SK-N-SH treated with all-trans-retinoic acid at 6 μM for 48 hours (cell line): Measurements from ENCODE around the gene LMNA.

Experiments
- ATAC-seq: fragments of 200-7000 bp; cut with Tn5 transposase; 3 replicates; pipeline ENCODE4 v1.9.1; 2020; ENCODE audit warnings: mild to moderate bottlenecking, moderate library complexity
- ARNTL ChIP-seq: fragments of 450-650 bp; formaldehyde crosslinking; IDR thresholded peaks from 2 replicates; pipeline ENCODE4 v1.5.0; 2020; ENCODE audit warnings: low read depth, mild to moderate bottlenecking, moderate library complexity, borderline replicate concordance
- BACH2 ChIP-seq: fragments of 250-450 bp; sonication (Bioruptor Pico); IDR thresholded peaks from 2 replicates; pipeline ENCODE4 v1.9.0; 2021; ENCODE audit warnings: mild to moderate bottlenecking, borderline replicate concordance
- CSDC2 ChIP-seq: fragments of 250-450 bp; sonication (Bioruptor Pico); IDR thresholded peaks from 2 replicates; pipeline ENCODE4 v1.5.0; 2020; ENCODE audit warnings: mild to moderate bottlenecking, moderate library complexity
- CSRNP3 ChIP-seq: fragments of 250-450 bp; sonication (Bioruptor Pico); IDR thresholded peaks from 2 replicates; pipeline ENCODE4 v1.5.1; 2021; ENCODE audit warnings: mild to moderate bottlenecking, moderate library complexity
- ESRRG ChIP-seq: fragments of 250-450 bp; sonication (Bioruptor Pico); IDR thresholded peaks from 2 replicates; pipeline ENCODE4 v1.6.1; 2021; ENCODE audit warnings: mild to moderate bottlenecking
- GLIS3 ChIP-seq: fragments of 250-450 bp; sonication (Bioruptor Pico); IDR thresholded peaks from 2 replicates; pipeline ENCODE4 v1.5.0; 2020; ENCODE audit warnings: mild to moderate bottlenecking, moderate library complexity
- ISL1 ChIP-seq: fragments of 250-450 bp; sonication (Bioruptor Pico); IDR thresholded peaks from 2 replicates; pipeline ENCODE4 v2.1.2; 2022; ENCODE audit warnings: mild to moderate bottlenecking, moderate library complexity
- POU6F1 ChIP-seq: fragments of 250-450 bp; sonication (Bioruptor Pico); IDR thresholded peaks from 2 replicates; pipeline ENCODE4 v1.8.0; 2021; ENCODE audit warnings: low read depth, mild to moderate bottlenecking, moderate library complexity, borderline replicate concordance
- PPARA ChIP-seq: fragments of 250-450 bp; sonication (Bioruptor Pico); IDR thresholded peaks from 2 replicates; pipeline ENCODE4 v1.5.0; 2020; ENCODE audit warnings: mild to moderate bottlenecking, borderline replicate concordance
- RARB ChIP-seq: fragments of 250-450 bp; sonication (Bioruptor Pico); IDR thresholded peaks from 2 replicates; pipeline ENCODE4 v1.8.0; 2021; ENCODE audit warnings: mild to moderate bottlenecking, moderate library complexity
- SNAI2 ChIP-seq: fragments of 250-450 bp; sonication (Bioruptor Pico); IDR thresholded peaks from 2 replicates; pipeline ENCODE4 v1.5.0; 2020; ENCODE audit warnings: mild to moderate bottlenecking, moderate library complexity
- TCF4 ChIP-seq: fragments of 250-450 bp; sonication (Bioruptor Pico); IDR thresholded peaks from 2 replicates; pipeline ENCODE4 v1.8.0; 2021; ENCODE audit warnings: mild to moderate bottlenecking, moderate library complexity, borderline replicate concordance
- TOX ChIP-seq: fragments of 250-450 bp; sonication (Bioruptor Pico); IDR thresholded peaks from 2 replicates; pipeline ENCODE4 v1.8.0; 2021; ENCODE audit warnings: mild to moderate bottlenecking, moderate library complexity, borderline replicate concordance
- ZFP3 ChIP-seq: fragments of 250-450 bp; sonication (Bioruptor Pico); IDR thresholded peaks from 2 replicates; pipeline ENCODE4 v1.5.0; 2020; ENCODE audit warnings: mild to moderate bottlenecking, moderate library complexity
- ZNF565 ChIP-seq: fragments of 450-650 bp; formaldehyde crosslinking; conservative IDR thresholded peaks from 2 replicates; pipeline ENCODE4 v1.5.0; 2020; ENCODE audit warnings: low read depth, mild to moderate bottlenecking, moderate library complexity
- ZNF8 ChIP-seq: fragments of 450-650 bp; formaldehyde crosslinking; IDR thresholded peaks from 2 replicates; pipeline ENCODE4 v1.5.0; 2020; ENCODE audit warnings: mild to moderate bottlenecking, moderate library complexity
- TF ChIP-seq, protein P1 (sequence below): fragments of 250-450 bp; sonication (Bioruptor Pico); IDR thresholded peaks from 2 replicates; pipeline ENCODE4 v1.5.0; 2020; ENCODE audit warnings: mild to moderate bottlenecking, moderate library complexity
- TF ChIP-seq, protein P2 (sequence below): fragments of 250-450 bp; sonication (Bioruptor Pico); IDR thresholded peaks from 2 replicates; pipeline ENCODE4 v1.5.1; 2020; ENCODE audit warnings: low read depth, mild to moderate bottlenecking, moderate library complexity

LMNA gene

GRCh38 chr1:156130578-156130942, 16.0 kb downstream of the LMNA start:
- ATAC-seq = no peak
- TF ChIP-seq, protein P1, sequence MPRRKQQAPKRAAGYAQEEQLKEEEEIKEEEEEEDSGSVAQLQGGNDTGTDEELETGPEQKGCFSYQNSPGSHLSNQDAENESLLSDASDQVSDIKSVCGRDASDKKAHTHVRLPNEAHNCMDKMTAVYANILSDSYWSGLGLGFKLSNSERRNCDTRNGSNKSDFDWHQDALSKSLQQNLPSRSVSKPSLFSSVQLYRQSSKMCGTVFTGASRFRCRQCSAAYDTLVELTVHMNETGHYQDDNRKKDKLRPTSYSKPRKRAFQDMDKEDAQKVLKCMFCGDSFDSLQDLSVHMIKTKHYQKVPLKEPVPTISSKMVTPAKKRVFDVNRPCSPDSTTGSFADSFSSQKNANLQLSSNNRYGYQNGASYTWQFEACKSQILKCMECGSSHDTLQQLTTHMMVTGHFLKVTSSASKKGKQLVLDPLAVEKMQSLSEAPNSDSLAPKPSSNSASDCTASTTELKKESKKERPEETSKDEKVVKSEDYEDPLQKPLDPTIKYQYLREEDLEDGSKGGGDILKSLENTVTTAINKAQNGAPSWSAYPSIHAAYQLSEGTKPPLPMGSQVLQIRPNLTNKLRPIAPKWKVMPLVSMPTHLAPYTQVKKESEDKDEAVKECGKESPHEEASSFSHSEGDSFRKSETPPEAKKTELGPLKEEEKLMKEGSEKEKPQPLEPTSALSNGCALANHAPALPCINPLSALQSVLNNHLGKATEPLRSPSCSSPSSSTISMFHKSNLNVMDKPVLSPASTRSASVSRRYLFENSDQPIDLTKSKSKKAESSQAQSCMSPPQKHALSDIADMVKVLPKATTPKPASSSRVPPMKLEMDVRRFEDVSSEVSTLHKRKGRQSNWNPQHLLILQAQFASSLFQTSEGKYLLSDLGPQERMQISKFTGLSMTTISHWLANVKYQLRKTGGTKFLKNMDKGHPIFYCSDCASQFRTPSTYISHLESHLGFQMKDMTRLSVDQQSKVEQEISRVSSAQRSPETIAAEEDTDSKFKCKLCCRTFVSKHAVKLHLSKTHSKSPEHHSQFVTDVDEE (CRISPR knock-in tag) = no peak
- TF ChIP-seq ZFP3 (CRISPR knock-in tag) (no peak), ISL1 (CRISPR knock-in tag) (no peak), BACH2 (CRISPR knock-in tag) (no peak), CSRNP3 (CRISPR knock-in tag) (no peak), TOX (CRISPR knock-in tag) (no peak)
- TF ChIP-seq, protein P2, sequence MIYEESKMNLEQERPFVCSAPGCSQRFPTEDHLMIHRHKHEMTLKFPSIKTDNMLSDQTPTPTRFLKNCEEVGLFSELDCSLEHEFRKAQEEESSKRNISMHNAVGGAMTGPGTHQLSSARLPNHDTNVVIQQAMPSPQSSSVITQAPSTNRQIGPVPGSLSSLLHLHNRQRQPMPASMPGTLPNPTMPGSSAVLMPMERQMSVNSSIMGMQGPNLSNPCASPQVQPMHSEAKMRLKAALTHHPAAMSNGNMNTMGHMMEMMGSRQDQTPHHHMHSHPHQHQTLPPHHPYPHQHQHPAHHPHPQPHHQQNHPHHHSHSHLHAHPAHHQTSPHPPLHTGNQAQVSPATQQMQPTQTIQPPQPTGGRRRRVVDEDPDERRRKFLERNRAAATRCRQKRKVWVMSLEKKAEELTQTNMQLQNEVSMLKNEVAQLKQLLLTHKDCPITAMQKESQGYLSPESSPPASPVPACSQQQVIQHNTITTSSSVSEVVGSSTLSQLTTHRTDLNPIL (CRISPR knock-in tag) = no peak

GRCh38 chr1:156134716-156135435, 20.4 kb downstream of the LMNA start:
- peak; percentile 0; the same call in 1 of the 3 replicates for ATAC-seq
- TF ChIP-seq ESRRG (CRISPR knock-in tag) (no peak), PPARA (CRISPR knock-in tag) (no peak), BACH2 (CRISPR knock-in tag) (no peak), ZNF565 (CRISPR knock-in tag) (no peak), GLIS3 (CRISPR knock-in tag) (no peak), RARB (no peak), TCF4 (CRISPR knock-in tag) (no peak), TOX (CRISPR knock-in tag) (no peak), SNAI2 (CRISPR knock-in tag) (no peak), ZFP3 (CRISPR knock-in tag) (no peak), ISL1 (CRISPR knock-in tag) (no peak), CSDC2 (no peak), POU6F1 (no peak), ARNTL (no peak), ZNF8 (no peak)
- TF ChIP-seq, protein P1 (CRISPR knock-in tag) = no peak
- TF ChIP-seq, protein P2 (CRISPR knock-in tag) = no peak
- TF ChIP-seq, all 23 proteins: peak for 0
